Heart right ventricle (tissue), 16 donors: ENCODE measurements around the gene ZNF521. TPM values are rescaled to one million over a fixed set of nuclear protein-coding genes. Genes with fewer than 3 reads are reported as not detected.

Source experiments
- ATAC-seq, 8 donors: fragments of 200-7000 bp; cut with Tn5 transposase; one replicate each; pipeline ENCODE4 v1.9.1; 2020; ENCODE audit warnings: mild to moderate bottlenecking in 8 of 8, moderate library complexity in 8 of 8, moderate number of reproducible peaks in 1 of 8
- DNase-seq, 2 donors: peaks; one replicate each; pipeline ENCODE4 v3.0.0-alpha.2; 2020
- H3K27ac ChIP-seq, 10 donors: fragments of 200-600 bp; sonication (generic) in 2 of 10; one replicate each; pipeline versions ENCODE4 v1.5.0 to v1.8.0; 2020 to 2022; ENCODE audit warnings: mild to moderate bottlenecking in 3 of 10
- H3K27me3 ChIP-seq, 7 donors: fragments of 200-600 bp; one replicate each; pipeline ENCODE4 v1.8.0; 2021 to 2022; ENCODE audit warnings: mild to moderate bottlenecking in 2 of 7
- H3K36me3 ChIP-seq, 9 donors: fragments of 200-600 bp; sonication (generic) in 1 of 9; one replicate each; pipeline versions ENCODE4 v1.5.0 to v1.8.0; 2020 to 2022; ENCODE audit warnings: mild to moderate bottlenecking in 2 of 9
- H3K4me1 ChIP-seq, 9 donors: fragments of 200-600 bp; sonication (generic) in 1 of 9; one replicate each; pipeline versions ENCODE4 v1.5.0 to v1.8.0; 2020 to 2022; ENCODE audit warnings: mild to moderate bottlenecking in 4 of 9
- H3K4me3 ChIP-seq, 10 donors: fragments of 200-600 bp; sonication (generic) in 2 of 10; one replicate each; pipeline versions ENCODE4 v1.5.0 to v1.8.0; 2020 to 2022; ENCODE audit warnings: mild to moderate bottlenecking in 7 of 10, moderate library complexity in 2 of 10
- H3K9me3 ChIP-seq, 11 donors: fragments of 200-600 bp in 10 of 11; sonication (generic) in 2 of 11; one replicate each; pipeline versions ENCODE4 v1.5.0 to v1.8.0; 2013 to 2022; ENCODE audit warnings: mild to moderate bottlenecking in 2 of 11, control low read depth in 1 of 11, moderate library complexity in 1 of 11
- CTCF ChIP-seq, 9 donors: fragments of 200-600 bp; sonication (generic) in 2 of 9; IDR thresholded peaks; one replicate each; pipeline versions ENCODE4 v1.5.0 to v1.8.0; 2021 to 2022; ENCODE audit warnings: antibody characterized with exemption in 9 of 9, mild to moderate bottlenecking in 5 of 9, moderate library complexity in 1 of 9
- WGBS, 2 donors: extraction: QIAGEN DNeasy Blood & Tissue Kit; methylation state at CpG; one replicate each; pipeline ENCODE4 v1.1.7; 2013; ENCODE audit warnings: inconsistent platforms in 1 of 2; 5-methylcytosine and 5-hydroxymethylcytosine counted together
- intact Hi-C, 10 donors: fragments of 100-400 bp; cut with DNase I; formaldehyde crosslinking; loops; one replicate each; pipeline versions ENCODE4 v1.11.1 to v1.14.2; 2022
- polyA plus RNA-seq, 2 donors: library from polyadenylated mRNA; stranded (reverse); fragments of 200-250 nt; gene quantifications; one replicate each; pipeline ENCODE4 v1.2.3, GENCODE V29; 2013
- total RNA-seq, 10 donors: library from RNA; stranded (reverse); fragmentation: NEBNext Ultra II Directional in 3 of 10; extraction: Animal tissue kit (Norgen Biotek cat#: 25700) in 3 of 10; gene quantifications; one replicate each; pipeline versions ENCODE4 v1.2.1 to v1.2.4, GENCODE V29; 2021 to 2023
- donor health status: Arrhythmogenic right ventricular cardiomyopathy.
- donor health status: ischemic (EF 13 %, LVEDD 7.1; RV severe dilation, severe dysfunction).
- donor health status: healthy with polysubstance abuse.
- donor health status: DM: no; HTN: yes; CAD: no.
- donor health status: DM: no; HTN: no; CAD: no.
- donor health status: ischemic (EF 25% LVEDD 6.9; RV normal size, moderate dysfunction).
- donor health status: ischemic (EF 25% LVEDD 5.7; RV mildly dilated, moderate dysfunction).
- donor health status: healthy.
- donor health status: DM: yes; HTN: yes; CAD: no.
- donor health status: Ischemic cardiomyopathy.
- donor health status: ischemic (EF 35%, LVEDD 5.7; RV mildly dilated, moderate dysfunction).
- donor health status: nonischemic (EF 11% LVEDD 7.7; RV severe dilation, severe dysfunction).
- donor health status: DM: yes; HTN: yes; CAD: no.
- donor health status: PGD.
- donor health status: ischemic (EF 29% LVEDD 5.4; RV normal size, mild dysfunction).
- donor health status: nonischemic (EF 23%, LVEDD 6.1; RV moderate dilation, normal function).

ZNF521 gene
- total and polyA plus RNA-seq, 12 donors: 3.3 to 26.4 (median 15.5) TPM

GRCh38 chr18:25181581-25181980, 170.4 kb downstream of the ZNF521 start:
- H3K36me3 ChIP-seq: no peaks in the 10 kb centered on the region
- 43 to 59% methylated on average over 3 of the region's 3 CpGs for WGBS, 2 donors
- H3K4me1 ChIP-seq: peaks cover 0 to 31% (median 15%) of the 10 kb centered on the region in 9 donors
- intact Hi-C loops: loop anchor here in 1 of 10 donors (10.0 kb wide), 1 partner anchor 77 kb away; no protein-coding TSS in a partner anchor
- H3K27ac ChIP-seq: no peak overlapping the region
- H3K9me3 ChIP-seq: no peaks in the 10 kb centered on the region
- H3K27me3 ChIP-seq: no peaks in the 10 kb centered on the region
- ATAC-seq (no peak), DNase-seq (no peak)
- no peak overlapping the region for H3K4me3 ChIP-seq
- no peak for TF ChIP-seq CTCF (IDR thresholded peaks at IDR 0.05)

GRCh38 chr18:25180973-25181548, 170.9 kb downstream of the ZNF521 start:
- H3K36me3 ChIP-seq: no peaks in the 10 kb centered on the region
- no peaks in the 10 kb centered on the region for H3K27me3 ChIP-seq
- H3K9me3 ChIP-seq: no peaks in the 10 kb centered on the region
- WGBS, 2 donors: 63 to 67% methylated on average over 6 of the region's 6 CpGs
- H3K4me3 ChIP-seq: no peak overlapping the region
- peak in 3 of 8 donors; percentile 17 to 35 (median 34) for ATAC-seq
- no peak overlapping the region for H3K27ac ChIP-seq
- H3K4me1 ChIP-seq: peaks cover 0 to 26% (median 15%) of the 10 kb centered on the region in 9 donors
- DNase-seq: no peak
- TF ChIP-seq CTCF (IDR thresholded peaks at IDR 0.05): no peak
- intact Hi-C loops: loop anchor here in 1 of 10 donors (10.0 kb wide), 1 partner anchor 76 kb away; no protein-coding TSS in a partner anchor

GRCh38 chr18:25177631-25178030, 174.3 kb downstream of the ZNF521 start:
- intact Hi-C loops: no loop called here
- DNase-seq: no peak
- no peaks in the 10 kb centered on the region for H3K9me3 ChIP-seq
- no peak for TF ChIP-seq CTCF (IDR thresholded peaks at IDR 0.05)
- H3K27ac ChIP-seq: no peak overlapping the region
- peaks cover 0 to 19% (median 15%) of the 10 kb centered on the region in 9 donors for H3K4me1 ChIP-seq
- WGBS, 2 donors: 91 to 92% methylated on average over 3 of the region's 3 CpGs
- ATAC-seq: no peak
- no peaks in the 10 kb centered on the region for H3K36me3 ChIP-seq
- H3K4me3 ChIP-seq: no peak overlapping the region
- H3K27me3 ChIP-seq: no peaks in the 10 kb centered on the region

- no peak overlapping the region for H3K4me3 ChIP-seq
- H3K36me3 ChIP-seq: no peaks in the 10 kb centered on the region
- peaks cover 0 to 12% (median 8%) of the 10 kb centered on the region in 9 donors for H3K4me1 ChIP-seq
- ATAC-seq: no peak
- no peak overlapping the region for H3K27ac ChIP-seq
- intact Hi-C loops: no loop called here
- no peaks in the 10 kb centered on the region for H3K9me3 ChIP-seq
- WGBS, 2 donors: 97 to 98% methylated on average over 19 of the region's 19 CpGs
- H3K27me3 ChIP-seq: no peaks in the 10 kb centered on the region
- TF ChIP-seq CTCF (IDR thresholded peaks at IDR 0.05): no peak
- no peak for DNase-seq
These were observed 175.4 kb downstream of the ZNF521 start for GRCh38 chr18:25176518-25177042.
